Measurements from ENCODE around the gene COMMD7. TPM values are rescaled to one million over a fixed set of nuclear protein-coding genes. Genes with fewer than 3 reads are reported as not detected.

Gene COMMD7
- total RNA-seq, 1 experiment from 2014 or later, result 28.3 TPM

DNA sequence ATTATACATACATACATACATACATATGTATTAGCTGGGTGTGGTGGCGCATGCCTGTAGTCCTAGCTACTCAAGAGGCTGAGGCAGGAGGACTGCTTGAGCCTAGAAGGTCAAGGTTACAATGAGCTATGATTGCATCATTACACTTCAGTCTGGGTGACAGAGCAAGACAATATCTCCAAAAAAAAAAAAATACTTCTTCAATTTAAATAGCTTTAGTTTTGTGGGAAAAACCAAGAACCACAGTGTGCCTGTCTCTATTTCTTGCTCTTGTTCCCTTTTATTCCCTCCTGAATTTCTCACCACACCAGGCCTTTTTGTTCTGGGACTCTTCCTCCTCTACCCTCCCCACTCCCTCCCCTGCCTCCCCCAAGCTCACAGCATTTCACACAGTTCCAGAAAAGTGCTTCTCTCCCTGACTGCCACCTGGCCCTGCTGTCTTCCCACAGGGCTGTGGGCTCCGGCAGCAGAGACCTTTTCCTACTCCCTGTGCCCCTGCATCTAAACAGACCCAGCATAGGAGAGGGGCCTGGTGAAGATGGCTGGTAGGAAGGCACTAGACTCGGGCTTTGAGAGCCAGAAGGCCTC is 70.8 kb downstream of the COMMD7 start:
- DNase-seq (ENCODE audit: unreplicated experiment), result no peak
- CTCF ChIA-PET, result interaction anchor here (0.6 to 8.5 kb wide), 9 partner anchors 8 to 714 kb away, joined by 3 to 202 read pairs (median 5); no protein-coding TSS in a partner anchor
- POLR2A ChIA-PET, result interaction anchor here (0.7 to 1.0 kb wide), 2 partner anchors 11 to 32 kb away, joined by 3 read pairs; no protein-coding TSS in a partner anchor
- BruUV-seq (replicated peaks), result no TSS peak
- intact Hi-C loops (cut with micrococcal nuclease), result loop anchor here (5.0 to 10.0 kb wide), 2 partner anchors 90 to 622 kb away; partner anchors contain the start of gene DNMT3B
- H3K27ac Mint-ChIP-seq (ENCODE audit: low read depth, unreplicated experiment), result no peak overlapping the region
- no peaks in the 10 kb centered on the region for H3K36me3 Mint-ChIP-seq (ENCODE audit: insufficient read depth, unreplicated experiment)
- no peaks in the 10 kb centered on the region for H3K9me3 Mint-ChIP-seq (ENCODE audit: unreplicated experiment)
- no peak overlapping the region for H3K4me3 Mint-ChIP-seq (ENCODE audit: unreplicated experiment)
- no peaks in the 10 kb centered on the region for H3K27me3 Mint-ChIP-seq (ENCODE audit: insufficient read depth, unreplicated experiment)
- H3K4me1 Mint-ChIP-seq (ENCODE audit: insufficient read depth, unreplicated experiment), result peaks cover 5% of the 10 kb centered on the region
- TF ChIP-seq, protein P1, sequence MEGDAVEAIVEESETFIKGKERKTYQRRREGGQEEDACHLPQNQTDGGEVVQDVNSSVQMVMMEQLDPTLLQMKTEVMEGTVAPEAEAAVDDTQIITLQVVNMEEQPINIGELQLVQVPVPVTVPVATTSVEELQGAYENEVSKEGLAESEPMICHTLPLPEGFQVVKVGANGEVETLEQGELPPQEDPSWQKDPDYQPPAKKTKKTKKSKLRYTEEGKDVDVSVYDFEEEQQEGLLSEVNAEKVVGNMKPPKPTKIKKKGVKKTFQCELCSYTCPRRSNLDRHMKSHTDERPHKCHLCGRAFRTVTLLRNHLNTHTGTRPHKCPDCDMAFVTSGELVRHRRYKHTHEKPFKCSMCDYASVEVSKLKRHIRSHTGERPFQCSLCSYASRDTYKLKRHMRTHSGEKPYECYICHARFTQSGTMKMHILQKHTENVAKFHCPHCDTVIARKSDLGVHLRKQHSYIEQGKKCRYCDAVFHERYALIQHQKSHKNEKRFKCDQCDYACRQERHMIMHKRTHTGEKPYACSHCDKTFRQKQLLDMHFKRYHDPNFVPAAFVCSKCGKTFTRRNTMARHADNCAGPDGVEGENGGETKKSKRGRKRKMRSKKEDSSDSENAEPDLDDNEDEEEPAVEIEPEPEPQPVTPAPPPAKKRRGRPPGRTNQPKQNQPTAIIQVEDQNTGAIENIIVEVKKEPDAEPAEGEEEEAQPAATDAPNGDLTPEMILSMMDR (IDR thresholded peaks at IDR 0.05; ENCODE audit: unreplicated experiment), result no peak

DNA sequence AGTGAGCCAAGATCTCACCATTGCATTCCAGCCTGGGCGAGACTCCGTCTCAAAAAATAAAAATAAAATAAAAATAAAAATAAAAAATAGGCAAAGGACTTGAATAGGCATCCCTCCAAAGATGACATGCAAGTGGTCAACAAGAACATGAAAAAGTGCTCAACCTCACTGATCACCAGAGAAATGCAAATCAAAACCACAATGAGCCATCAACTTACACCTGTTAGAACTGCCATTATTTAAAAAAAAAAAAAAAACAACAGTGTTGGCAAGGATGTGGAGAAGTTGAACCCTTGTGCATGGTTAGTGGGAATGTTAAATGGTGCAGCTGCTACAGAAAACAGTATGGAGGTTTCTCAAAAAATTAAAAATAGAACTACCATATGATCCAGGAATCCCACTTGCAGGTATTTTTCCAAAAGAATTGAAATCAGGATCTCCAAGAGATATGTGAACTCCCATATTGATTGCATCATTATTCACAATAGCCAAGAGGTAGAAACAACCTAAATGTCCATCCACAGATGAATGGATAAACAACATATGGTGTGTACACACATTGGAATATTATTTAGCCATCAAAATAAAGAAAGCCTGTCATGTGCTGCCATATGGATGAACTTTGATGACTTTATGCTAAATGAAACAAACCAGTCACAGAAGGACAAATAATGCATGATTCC is 72.4 kb downstream of the COMMD7 start:
- no peak for DNase-seq (ENCODE audit: unreplicated experiment)
- Mint-ChIP-seq H3K4me1 (ENCODE audit: insufficient read depth, unreplicated experiment) (peaks cover 10% of the 10 kb centered on the region), H3K36me3 (ENCODE audit: insufficient read depth, unreplicated experiment) (no peaks in the 10 kb centered on the region), H3K4me3 (ENCODE audit: unreplicated experiment) (no peak overlapping the region), H3K27me3 (ENCODE audit: insufficient read depth, unreplicated experiment) (no peaks in the 10 kb centered on the region), H3K9me3 (ENCODE audit: unreplicated experiment) (no peaks in the 10 kb centered on the region), H3K27ac (ENCODE audit: low read depth, unreplicated experiment) (no peak overlapping the region)
- TF ChIP-seq, protein P1 (IDR thresholded peaks at IDR 0.05; ENCODE audit: unreplicated experiment), result no peak
- intact Hi-C loops (cut with micrococcal nuclease), result loop anchor here (5.0 to 10.0 kb wide), 2 partner anchors 91 to 624 kb away; partner anchors contain the start of gene DNMT3B
- POLR2A ChIA-PET, result no interaction called here
- CTCF ChIA-PET, result interaction anchor here (0.6 kb wide), 1 partner anchor 9 kb away, joined by 3 read pairs; no protein-coding TSS in a partner anchor
- no TSS peak for BruUV-seq (replicated peaks)

GRCh38 chr20:32667027-32667426 is 76.2 kb downstream of the COMMD7 start:
- intact Hi-C loops (cut with micrococcal nuclease), result no loop called here

More at GRCh38 chr20:32667027-32667426, 76.2 kb downstream of the COMMD7 start:
- Mint-ChIP-seq H3K27ac (ENCODE audit: low read depth, unreplicated experiment) (no peak overlapping the region), H3K9me3 (ENCODE audit: unreplicated experiment) (no peaks in the 10 kb centered on the region), H3K36me3 (ENCODE audit: insufficient read depth, unreplicated experiment) (no peaks in the 10 kb centered on the region), H3K27me3 (ENCODE audit: insufficient read depth, unreplicated experiment) (no peaks in the 10 kb centered on the region), H3K4me3 (ENCODE audit: unreplicated experiment) (no peak overlapping the region), H3K4me1 (ENCODE audit: insufficient read depth, unreplicated experiment) (peaks cover 6% of the 10 kb centered on the region)
- ChIA-PET POLR2A (interaction anchor here (0.6 to 1.1 kb wide), 2 partner anchors 15 to 289 kb away, joined by 3 to 9 read pairs; no protein-coding TSS in a partner anchor), CTCF (interaction anchor here (0.6 to 3.5 kb wide), 6 partner anchors 13 to 155 kb away, joined by 3 to 20 read pairs (median 6); no protein-coding TSS in a partner anchor)
- no TSS peak for BruUV-seq (replicated peaks)
- DNase-seq (ENCODE audit: unreplicated experiment), result no peak
- TF ChIP-seq, protein P1 (IDR thresholded peaks at IDR 0.05; ENCODE audit: unreplicated experiment), result no peak
